ENCODE results near the gene MAP3K20. TPM values are rescaled to one million over a fixed set of nuclear protein-coding genes. Genes with fewer than 3 reads are reported as not detected.

The MAP3K20 gene
- total RNA-seq, 2 experiments from 2014 or later, result 13.7 to 15.2 TPM

- peaks cover 5% of the 10 kb centered on the region for H3K4me1 Mint-ChIP-seq
- CTCF ChIA-PET, result interaction anchor here (1.2 to 3.0 kb wide), 2 partner anchors 14 to 190 kb away, joined by 3 to 22 read pairs; no protein-coding TSS in a partner anchor
These were observed 141.6 kb downstream of the MAP3K20 start for GRCh38 chr2:173217116-173217840.

GRCh38 chr2:173218326-173219056 is 142.8 kb downstream of the MAP3K20 start:
- DNase-seq, result no peak
- peaks cover 5% of the 10 kb centered on the region for H3K4me1 Mint-ChIP-seq
- H3K9me3 Mint-ChIP-seq, result no peaks in the 10 kb centered on the region
- H3K4me3 Mint-ChIP-seq, result no peak overlapping the region
- no peaks in the 10 kb centered on the region for H3K36me3 Mint-ChIP-seq (ENCODE audit: low read depth)
- CTCF ChIA-PET, result interaction anchor here (0.9 to 3.0 kb wide), 4 partner anchors 8 to 191 kb away, joined by 3 to 22 read pairs (median 8); no protein-coding TSS in a partner anchor
- H3K27me3 Mint-ChIP-seq, result peaks cover 9% of the 10 kb centered on the region
- POLR2A ChIA-PET, result interaction anchor here (0.5 kb wide), 1 partner anchor 191 kb away, joined by 3 read pairs; no protein-coding TSS in a partner anchor
- no peak overlapping the region for H3K27ac Mint-ChIP-seq

More at GRCh38 chr2:173217116-173217840, 141.6 kb downstream of the MAP3K20 start:
- H3K36me3 Mint-ChIP-seq (ENCODE audit: low read depth), result no peaks in the 10 kb centered on the region
- H3K27me3 Mint-ChIP-seq, result peaks cover 7% of the 10 kb centered on the region
- H3K9me3 Mint-ChIP-seq, result no peaks in the 10 kb centered on the region
- POLR2A ChIA-PET, result no interaction called here
- no peak overlapping the region for H3K27ac Mint-ChIP-seq
- no peak overlapping the region for H3K4me3 Mint-ChIP-seq
- DNase-seq, result no peak

GRCh38 chr2:173221132-173221695 is 145.6 kb downstream of the MAP3K20 start:
- H3K36me3 Mint-ChIP-seq (ENCODE audit: low read depth), result no peaks in the 10 kb centered on the region
- no peak overlapping the region for H3K27ac Mint-ChIP-seq
- ChIA-PET CTCF (no interaction called here), POLR2A (no interaction called here)
- no peak overlapping the region for H3K4me3 Mint-ChIP-seq
- H3K4me1 Mint-ChIP-seq, result peaks cover 5% of the 10 kb centered on the region
- H3K27me3 Mint-ChIP-seq, result peaks cover 9% of the 10 kb centered on the region
- H3K9me3 Mint-ChIP-seq, result no peaks in the 10 kb centered on the region
- no peak for DNase-seq

- Mint-ChIP-seq H3K9me3 (no peaks in the 10 kb centered on the region), H3K27me3 (peaks cover 9% of the 10 kb centered on the region), H3K4me1 (peaks cover 5% of the 10 kb centered on the region)
These were observed 146.4 kb downstream of the MAP3K20 start for GRCh38 chr2:173221937-173222594.

GRCh38 chr2:173223871-173224270 is 148.2 kb downstream of the MAP3K20 start:
- peaks cover 3% of the 10 kb centered on the region for H3K4me1 Mint-ChIP-seq
- ChIA-PET POLR2A (no interaction called here), CTCF (interaction anchor here (1.9 kb wide), 1 partner anchor 13 kb away, joined by 6 read pairs; no protein-coding TSS in a partner anchor)
- H3K9me3 Mint-ChIP-seq, result no peaks in the 10 kb centered on the region
- H3K4me3 Mint-ChIP-seq, result no peak overlapping the region
- H3K36me3 Mint-ChIP-seq (ENCODE audit: low read depth), result no peaks in the 10 kb centered on the region
- H3K27ac Mint-ChIP-seq, result no peak overlapping the region
- DNase-seq, result no peak
- peaks cover 17% of the 10 kb centered on the region for H3K27me3 Mint-ChIP-seq

More at GRCh38 chr2:173221937-173222594, 146.4 kb downstream of the MAP3K20 start:
- CTCF ChIA-PET, result no interaction called here
- DNase-seq, result no peak
- POLR2A ChIA-PET, result interaction anchor here (0.5 kb wide), 1 partner anchor 151 kb away, joined by 3 read pairs; no protein-coding TSS in a partner anchor
- no peaks in the 10 kb centered on the region for H3K36me3 Mint-ChIP-seq (ENCODE audit: low read depth)
- no peak overlapping the region for H3K27ac Mint-ChIP-seq
- H3K4me3 Mint-ChIP-seq, result no peak overlapping the region

- no peaks in the 10 kb centered on the region for H3K36me3 Mint-ChIP-seq (ENCODE audit: low read depth)
- no peak overlapping the region for H3K27ac Mint-ChIP-seq
- ChIA-PET POLR2A (no interaction called here), CTCF (no interaction called here)
- peaks cover 10% of the 10 kb centered on the region for H3K27me3 Mint-ChIP-seq
- H3K4me1 Mint-ChIP-seq, result peaks cover 1% of the 10 kb centered on the region
- no peaks in the 10 kb centered on the region for H3K9me3 Mint-ChIP-seq
- H3K4me3 Mint-ChIP-seq, result no peak overlapping the region
- no peak for DNase-seq
These were observed 151.5 kb downstream of the MAP3K20 start for GRCh38 chr2:173226899-173227698.

GRCh38 chr2:173229086-173229485 is 153.4 kb downstream of the MAP3K20 start:
- Mint-ChIP-seq H3K4me1 (peaks cover 7% of the 10 kb centered on the region), H3K27me3 (peaks cover 8% of the 10 kb centered on the region), H3K27ac (no peak overlapping the region), H3K4me3 (no peak overlapping the region), H3K9me3 (no peaks in the 10 kb centered on the region), H3K36me3 (ENCODE audit: low read depth) (no peaks in the 10 kb centered on the region)
- DNase-seq, result no peak
- CTCF ChIA-PET, result interaction anchor here (1.2 kb wide), 1 partner anchor 19 kb away, joined by 4 read pairs; no protein-coding TSS in a partner anchor
- POLR2A ChIA-PET, result no interaction called here

- no peaks in the 10 kb centered on the region for H3K9me3 Mint-ChIP-seq
- ChIA-PET POLR2A (interaction anchor here (1.3 kb wide), 1 partner anchor 10 kb away, joined by 3 read pairs; no protein-coding TSS in a partner anchor), CTCF (interaction anchor here (1.2 kb wide), 1 partner anchor 20 kb away, joined by 4 read pairs; no protein-coding TSS in a partner anchor)
- no peak overlapping the region for H3K4me3 Mint-ChIP-seq
- H3K27ac Mint-ChIP-seq, result no peak overlapping the region
- H3K36me3 Mint-ChIP-seq (ENCODE audit: low read depth), result no peaks in the 10 kb centered on the region
- H3K27me3 Mint-ChIP-seq, result peaks cover 11% of the 10 kb centered on the region
- no peak for DNase-seq
- peaks cover 7% of the 10 kb centered on the region for H3K4me1 Mint-ChIP-seq
These were observed 154.5 kb downstream of the MAP3K20 start for GRCh38 chr2:173230181-173230580.

GRCh38 chr2:173231042-173231441 is 155.4 kb downstream of the MAP3K20 start:
- CTCF ChIA-PET, result interaction anchor here (0.7 to 0.9 kb wide), 2 partner anchors 12 to 14 kb away, joined by 3 read pairs; no protein-coding TSS in a partner anchor
- no peak for DNase-seq
- POLR2A ChIA-PET, result interaction anchor here (1.3 kb wide), 1 partner anchor 9 kb away, joined by 3 read pairs; no protein-coding TSS in a partner anchor
- no peaks in the 10 kb centered on the region for H3K9me3 Mint-ChIP-seq
- H3K27me3 Mint-ChIP-seq, result peaks cover 11% of the 10 kb centered on the region
- H3K4me1 Mint-ChIP-seq, result peaks cover 7% of the 10 kb centered on the region
- no peak overlapping the region for H3K27ac Mint-ChIP-seq
- no peak overlapping the region for H3K4me3 Mint-ChIP-seq
- no peaks in the 10 kb centered on the region for H3K36me3 Mint-ChIP-seq (ENCODE audit: low read depth)

- peaks cover 7% of the 10 kb centered on the region for H3K4me1 Mint-ChIP-seq
- no peak for DNase-seq
- ChIA-PET POLR2A (no interaction called here), CTCF (interaction anchor here (0.7 to 0.9 kb wide), 2 partner anchors 12 to 15 kb away, joined by 3 read pairs; no protein-coding TSS in a partner anchor)
- H3K27me3 Mint-ChIP-seq, result peaks cover 11% of the 10 kb centered on the region
- H3K9me3 Mint-ChIP-seq, result no peaks in the 10 kb centered on the region
- no peak overlapping the region for H3K27ac Mint-ChIP-seq
- no peak overlapping the region for H3K4me3 Mint-ChIP-seq
- no peaks in the 10 kb centered on the region for H3K36me3 Mint-ChIP-seq (ENCODE audit: low read depth)
These were observed 155.8 kb downstream of the MAP3K20 start for GRCh38 chr2:173231465-173231864.

- Mint-ChIP-seq H3K36me3 (ENCODE audit: low read depth) (no peaks in the 10 kb centered on the region), H3K9me3 (no peaks in the 10 kb centered on the region), H3K27ac (no peak overlapping the region), H3K4me1 (peaks cover 7% of the 10 kb centered on the region), H3K4me3 (no peak overlapping the region), H3K27me3 (peaks cover 6% of the 10 kb centered on the region)
- ChIA-PET POLR2A (no interaction called here), CTCF (no interaction called here)
- no peak for DNase-seq
These were observed 157.5 kb downstream of the MAP3K20 start for GRCh38 chr2:173232956-173233744.
